AG04450 (cell line): ENCODE data around the gene ADORA2B. TPM values are rescaled to one million over a fixed set of nuclear protein-coding genes. Genes with fewer than 3 reads are reported as not detected.
A peak's percentile ranks its signal among the peaks of the same experiment; 100 is the strongest.

Source experiments
- CTCF ChIA-PET: fragments of 300-600, 350-600 bp; formaldehyde crosslinking; extraction: SDS; loops from one replicate; lab custom pipeline; 2022; ENCODE audit warnings: antibody characterized with exemption, inconsistent platforms; lab: Charles Lee
- POLR2A ChIA-PET: fragments of 350-600 bp; formaldehyde crosslinking; extraction: SDS; loops from one replicate; lab custom pipeline; 2021; ENCODE audit warnings: antibody characterized with exemption, inconsistent platforms; lab: Yijun Ruan, JAX
- DNase-seq: peaks from one replicate; pipeline ENCODE4 v3.0.0-alpha.2; 2011; ENCODE audit warnings: low read depth, low spot score
- H3K27ac ChIP-seq: one replicate; pipeline ENCODE4 v1.5.1; 2012; ENCODE audit warnings: low read depth, low read length, control low read depth
- H3K27me3 ChIP-seq: one replicate; pipeline ENCODE4 v1.6.0; 2012; ENCODE audit warnings: low read length; ENCODE audit not compliant: control insufficient read depth, insufficient read depth
- H3K4me3 ChIP-seq: 2 replicates; pipeline ENCODE4 v1.5.1; 2011; ENCODE audit warnings: mild to moderate bottlenecking, low read depth, low read length, control low read depth
- H3K9me3 ChIP-seq: 2 replicates; pipeline ENCODE4 v1.5.1; 2012; ENCODE audit warnings: low read length; ENCODE audit not compliant: control insufficient read depth, insufficient read depth
- CTCF ChIP-seq: IDR thresholded peaks from 2 replicates; pipeline ENCODE4 v1.5.1; 2011; ENCODE audit warnings: low read depth, low read length, control low read depth, inconsistent platforms
- polyA plus RNA-seq: library from polyadenylated mRNA; depleted of rRNA; stranded (reverse); fragments of >200 nt; gene quantifications from 2 replicates; pipeline ENCODE4 v1.2.3, GENCODE V29; 2011

The ADORA2B gene
- polyA plus RNA-seq, 1 experiment, result 14.8 TPM

GRCh38 chr17:15947271-15947670 is 2.3 kb downstream of the ADORA2B start:
- CTCF ChIA-PET, result no interaction called here
- no peak overlapping the region for H3K27ac ChIP-seq

GRCh38 chr17:15947976-15948752 is 3.2 kb downstream of the ADORA2B start:
- Histone ChIP-seq H3K9me3 (no peaks in the 10 kb centered on the region; the same call in 1 of the 2 replicates), H3K27ac (no peak overlapping the region), H3K4me3 (no peak overlapping the region), H3K27me3 (no peaks in the 10 kb centered on the region)
- POLR2A ChIA-PET, result no interaction called here
- CTCF ChIA-PET, result interaction anchor here (0.8 kb wide), 1 partner anchor 51 kb away, joined by 3 read pairs; the partner anchor contains the start of gene ZSWIM7
- no peak for DNase-seq
- TF ChIP-seq CTCF, result no peak

More at GRCh38 chr17:15947271-15947670, 2.3 kb downstream of the ADORA2B start:
- H3K9me3 ChIP-seq, result peaks cover 6% of the 10 kb centered on the region
- no peaks in the 10 kb centered on the region for H3K27me3 ChIP-seq
- no peak for TF ChIP-seq CTCF
- peak overlapping the region; percentile 13 for H3K4me3 ChIP-seq
- POLR2A ChIA-PET, result no interaction called here
- no peak for DNase-seq

GRCh38 chr17:15951368-15952047 is 6.6 kb downstream of the ADORA2B start:
- ChIA-PET CTCF (no interaction called here), POLR2A (no interaction called here)
- no peak overlapping the region for H3K27ac ChIP-seq
- TF ChIP-seq CTCF, result no peak
- H3K27me3 ChIP-seq, result no peaks in the 10 kb centered on the region
- H3K4me3 ChIP-seq, result no peak overlapping the region
- H3K9me3 ChIP-seq, result no peaks in the 10 kb centered on the region; the same call in 1 of the 2 replicates
- no peak for DNase-seq

- ChIA-PET POLR2A (no interaction called here), CTCF (no interaction called here)
- TF ChIP-seq CTCF, result no peak
- no peak for DNase-seq
- Histone ChIP-seq H3K9me3 (no peaks in the 10 kb centered on the region; the same call in 1 of the 2 replicates), H3K4me3 (no peak overlapping the region), H3K27ac (no peak overlapping the region), H3K27me3 (no peaks in the 10 kb centered on the region)
Observed at GRCh38 chr17:15952048-15952532, 7.2 kb downstream of the ADORA2B start.
